CD4-positive, alpha-beta T cell treated with Interleukin-6 for 4 hours (primary cell): ENCODE measurements around the gene NBDY.
"Not testable (repeated sequence)": the region's sequence is repeated elsewhere in the genome, so short reads cannot be mapped to it uniquely, and the experiment has no call there.

ENCODE experiments used
- DNase-seq: peaks from one replicate; pipeline ENCODE4 v3.0.0-alpha.2; 2020; ENCODE audit warnings: mixed read lengths

NBDY gene, protein sequence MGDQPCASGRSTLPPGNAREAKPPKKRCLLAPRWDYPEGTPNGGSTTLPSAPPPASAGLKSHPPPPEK

DNA sequence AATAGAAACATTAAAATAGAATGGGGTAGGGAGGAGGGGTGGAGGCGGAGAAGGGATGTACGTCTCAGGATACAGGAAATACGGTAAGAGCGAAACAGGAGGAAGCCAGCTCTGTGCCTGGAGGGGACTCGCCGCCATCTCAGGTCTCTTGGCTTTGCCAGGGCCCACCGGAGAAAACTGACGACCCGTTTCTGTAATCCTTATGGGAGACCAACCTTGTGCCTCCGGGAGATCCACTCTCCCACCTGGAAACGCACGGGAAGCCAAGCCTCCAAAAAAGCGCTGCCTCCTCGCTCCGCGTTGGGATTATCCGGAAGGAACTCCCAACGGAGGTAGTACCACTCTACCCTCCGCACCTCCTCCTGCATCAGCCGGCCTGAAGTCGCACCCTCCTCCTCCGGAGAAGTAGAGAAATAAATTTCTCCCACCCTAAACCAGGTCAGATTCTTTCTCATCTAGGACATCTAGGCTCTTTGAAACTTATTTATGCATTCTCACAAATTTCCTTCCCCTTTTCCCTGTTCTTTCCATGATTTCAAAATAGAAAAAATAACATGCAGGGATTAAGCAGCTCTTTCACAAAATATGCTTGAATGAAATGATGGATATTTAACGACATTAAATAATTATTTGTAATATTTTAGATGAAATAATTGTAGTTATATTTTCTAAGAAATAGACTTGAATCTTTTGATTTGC is at the start of gene NBDY:
Gene NBDY, plus strand, starts transcription at position 92 of the 699 bp plus-strand sequence. Its CDS starts 111 bp downstream, at position 203.
- peak; percentile 33 for DNase-seq

GRCh38 chrX:56704530-56704929 is 24.5 kb upstream of the NBDY start:
- not testable (repeated sequence) for DNase-seq

GRCh38 chrX:56726605-56727004 is 2.4 kb upstream of the NBDY start:
- DNase-seq = peak; percentile 34

- no peak for DNase-seq
These were observed 1.5 kb upstream of the NBDY start for GRCh38 chrX:56727531-56727930.

DNA sequence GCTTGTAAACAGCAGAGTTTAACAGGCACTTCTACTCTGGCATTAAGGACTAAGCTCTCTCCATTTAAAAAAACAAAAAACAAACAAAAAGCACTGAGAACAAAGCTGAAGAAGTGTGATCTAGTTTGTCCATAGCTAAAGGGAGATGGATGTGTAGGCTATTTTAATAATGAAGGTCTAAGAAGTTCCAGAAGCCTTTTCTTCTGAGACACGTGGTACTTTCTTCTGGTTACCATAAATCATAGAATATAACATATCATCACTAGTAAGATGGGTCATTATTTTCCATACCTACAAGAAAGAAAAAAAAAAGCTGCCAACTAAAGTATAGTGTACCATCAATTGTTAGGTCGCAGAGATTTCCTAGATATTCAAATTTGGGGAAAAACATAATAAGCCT is 722 bp upstream of the NBDY start:
- no peak for DNase-seq

DNA sequence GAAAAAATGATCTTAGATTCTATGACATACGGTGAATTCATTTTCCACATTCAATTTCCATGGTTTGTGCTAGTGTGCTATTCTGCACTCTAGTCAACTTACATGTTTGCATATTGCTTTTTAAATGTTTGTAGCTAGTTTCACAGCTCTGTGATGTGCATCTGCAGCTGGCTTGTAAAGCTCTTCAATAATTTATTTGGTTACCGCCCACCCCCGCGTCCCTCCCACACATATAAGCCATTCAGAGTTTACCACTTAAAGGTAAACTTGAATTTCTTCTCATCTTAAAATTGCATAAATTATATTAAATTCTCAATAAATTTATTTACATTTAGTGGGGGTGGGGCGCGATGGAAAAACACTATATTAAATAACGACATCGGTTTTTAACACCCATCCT is 291 bp upstream of the NBDY start:
- peak; percentile 23 for DNase-seq

DNA sequence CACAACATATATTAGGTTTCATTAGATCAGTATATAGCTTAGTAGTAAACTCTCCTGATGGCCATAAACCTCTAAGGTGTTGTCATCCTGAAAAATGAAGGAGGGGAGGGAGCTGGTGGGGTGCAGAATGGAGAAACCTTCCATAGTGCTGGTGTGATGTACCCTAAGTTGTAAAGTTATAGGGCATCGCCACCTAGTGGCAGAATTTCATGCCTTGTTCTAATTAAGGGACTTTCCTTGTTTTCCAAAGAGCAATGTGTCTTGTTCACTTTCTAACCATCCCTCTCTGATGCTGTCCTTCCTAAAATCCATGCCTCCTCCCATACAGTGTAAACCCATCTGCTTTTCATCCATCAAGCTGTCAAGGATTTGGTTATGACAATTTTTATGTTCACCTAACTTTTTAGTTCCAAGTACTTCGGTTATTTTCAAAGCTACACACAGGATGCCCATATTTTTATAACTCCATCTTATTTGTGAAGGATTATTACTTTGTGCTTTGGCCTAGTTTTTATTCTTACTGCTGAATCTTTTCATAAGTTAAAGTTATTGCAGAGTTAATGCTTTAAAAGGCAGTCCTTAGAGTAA is 4.5 kb downstream of the NBDY start:
- DNase-seq = peak; percentile 69

DNA sequence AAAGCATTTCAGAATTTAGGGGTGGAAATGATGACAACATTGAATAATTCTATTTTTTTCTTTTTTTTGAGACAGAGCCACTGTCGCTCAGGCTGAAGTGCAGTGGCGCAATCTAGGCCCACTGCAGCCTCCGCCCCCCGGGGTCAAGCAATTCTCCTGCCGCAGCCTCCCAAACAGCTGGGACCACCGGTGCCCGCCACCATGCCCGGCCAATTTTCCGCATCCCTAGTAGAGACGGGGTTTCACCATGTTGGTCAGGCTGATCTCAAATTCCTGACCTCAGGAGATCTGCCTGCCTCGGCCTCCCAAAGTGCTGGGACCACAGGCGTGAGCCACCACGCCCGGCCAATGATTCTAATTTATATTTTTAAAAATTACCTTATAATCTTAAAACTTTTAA is 7.2 kb downstream of the NBDY start:
- DNase-seq = no peak

GRCh38 chrX:56738670-56739069 is 9.6 kb downstream of the NBDY start:
- no peak for DNase-seq

DNA sequence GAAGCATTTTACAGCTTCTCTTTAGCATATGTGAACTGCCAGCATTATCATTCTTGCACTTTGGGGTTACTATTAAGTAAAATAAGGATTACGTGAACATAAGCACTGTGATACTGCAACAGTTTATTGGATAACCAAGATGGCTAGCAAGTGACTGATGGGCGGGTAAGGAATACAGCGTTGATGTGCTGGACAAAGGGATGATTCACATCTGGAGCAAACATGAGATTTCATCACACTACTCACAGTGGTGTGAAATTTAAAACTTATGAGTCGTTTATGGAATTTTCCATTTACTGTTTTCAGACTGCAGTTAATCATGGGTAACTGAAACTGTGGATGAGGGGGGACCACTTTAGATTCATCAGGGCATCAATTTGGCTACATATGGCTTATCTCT is 16.0 kb downstream of the NBDY start:
- DNase-seq = no peak

GRCh38 chrX:56746996-56747395 is 18.0 kb downstream of the NBDY start:
- no peak for DNase-seq

GRCh38 chrX:56751071-56751470 is 22.0 kb downstream of the NBDY start:
- DNase-seq = no peak

DNA sequence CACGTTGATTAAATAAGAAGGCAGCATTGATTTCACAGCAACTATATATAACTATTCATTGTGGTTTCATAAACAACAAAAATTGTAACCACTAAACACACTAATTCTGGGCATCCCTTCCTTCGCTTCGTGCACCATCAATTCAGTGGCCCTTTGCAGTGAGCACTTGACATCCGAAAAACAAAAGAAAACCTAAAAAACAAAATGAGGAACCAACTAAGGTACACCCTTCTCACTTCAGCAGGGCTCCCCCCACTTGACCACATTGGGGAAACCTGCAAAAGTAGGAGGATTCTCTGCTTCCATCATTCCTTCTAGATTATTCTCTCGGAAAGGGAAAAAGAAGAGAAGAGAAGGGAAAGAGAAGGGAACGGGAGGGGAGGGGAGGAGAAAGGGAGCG is 28.3 kb downstream of the NBDY start:
- no peak for DNase-seq

DNA sequence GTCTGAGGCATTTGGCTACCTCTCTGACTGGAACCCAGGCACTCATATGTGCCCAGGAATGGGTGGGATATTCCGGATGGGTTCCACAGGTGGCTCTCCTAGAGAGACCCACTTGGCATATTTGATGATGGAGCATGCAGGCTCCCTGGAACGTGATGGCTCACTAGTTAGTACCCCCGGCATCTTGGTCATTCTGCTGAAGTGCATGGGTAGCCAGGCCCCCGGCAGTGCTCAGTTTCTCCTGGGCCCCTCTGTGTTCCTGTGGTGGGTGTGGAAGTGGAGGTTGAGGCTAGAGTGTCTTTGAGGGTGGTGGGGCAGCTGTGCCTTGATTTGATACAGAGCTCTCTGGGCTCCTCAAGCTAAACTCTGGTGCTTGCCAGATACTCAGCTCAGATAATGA is 29.4 kb downstream of the NBDY start:
- DNase-seq = no peak

DNA sequence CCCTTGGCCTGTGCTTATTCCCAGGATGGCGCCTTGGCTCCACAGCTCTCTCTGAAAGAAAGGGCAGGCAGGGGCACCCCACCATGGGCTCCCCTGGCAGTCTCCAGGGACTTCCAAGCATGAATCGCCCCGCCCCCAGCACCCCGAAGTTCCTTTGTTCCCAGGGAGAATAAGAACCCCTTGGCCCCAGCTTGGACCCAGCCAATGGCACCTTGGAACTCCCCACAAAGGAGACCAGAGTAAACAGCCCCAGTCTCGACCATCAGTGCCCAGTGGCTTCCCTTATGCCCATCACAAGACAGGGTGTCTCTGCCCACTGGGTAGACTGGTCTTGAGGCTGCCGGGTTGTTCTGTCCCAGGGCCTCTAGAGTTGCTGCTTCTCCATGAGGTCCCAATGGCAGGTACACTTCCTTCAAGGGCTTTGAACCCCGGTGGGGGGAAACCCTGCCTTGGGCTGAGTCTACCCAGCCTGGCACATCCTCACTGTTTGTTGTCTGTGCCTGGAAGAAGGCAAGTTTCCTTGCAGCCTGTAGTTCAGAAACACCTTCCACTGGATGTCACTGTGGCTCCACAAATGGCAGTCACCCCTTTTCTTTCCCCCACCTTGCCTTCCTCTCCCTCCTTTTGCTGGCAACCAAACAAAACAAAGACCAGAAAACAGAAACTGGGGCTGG is 30.8 kb downstream of the NBDY start:
- peak; percentile 32 for DNase-seq

DNA sequence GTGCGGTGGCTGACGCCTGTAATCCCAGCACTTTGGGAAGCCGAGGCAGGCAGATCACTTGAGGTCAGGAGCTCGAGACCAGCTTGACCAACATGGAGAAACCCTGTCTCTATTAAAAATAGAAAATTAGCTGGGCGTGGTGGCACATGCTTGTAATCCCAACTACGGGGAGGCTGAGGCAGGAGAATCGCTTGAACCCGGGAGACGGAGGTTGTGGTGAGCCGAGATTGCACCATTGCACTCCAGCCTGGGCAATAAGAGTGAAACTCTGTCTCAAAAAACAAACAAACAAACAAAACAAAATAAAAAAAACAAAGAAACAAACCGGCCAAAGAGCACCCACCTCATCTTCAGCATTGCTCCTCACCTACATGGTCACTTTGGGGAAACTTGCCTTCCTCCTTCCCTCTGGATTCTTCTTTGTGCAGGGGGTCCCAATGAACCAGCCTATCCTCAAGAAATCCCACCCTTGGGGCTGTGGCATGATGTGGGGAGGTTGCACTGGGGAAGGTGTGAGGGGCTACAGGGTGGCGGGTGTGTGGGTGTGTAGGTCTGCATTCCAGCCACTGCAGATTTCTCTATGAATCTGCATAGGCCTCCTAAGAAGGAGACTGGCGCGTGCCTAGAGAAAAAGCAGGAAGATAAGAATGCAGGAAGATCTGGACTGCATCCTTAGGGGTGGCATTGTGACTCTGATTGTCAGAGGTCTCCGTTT is 31.5 kb downstream of the NBDY start:
- DNase-seq = not testable (repeated sequence)

DNA sequence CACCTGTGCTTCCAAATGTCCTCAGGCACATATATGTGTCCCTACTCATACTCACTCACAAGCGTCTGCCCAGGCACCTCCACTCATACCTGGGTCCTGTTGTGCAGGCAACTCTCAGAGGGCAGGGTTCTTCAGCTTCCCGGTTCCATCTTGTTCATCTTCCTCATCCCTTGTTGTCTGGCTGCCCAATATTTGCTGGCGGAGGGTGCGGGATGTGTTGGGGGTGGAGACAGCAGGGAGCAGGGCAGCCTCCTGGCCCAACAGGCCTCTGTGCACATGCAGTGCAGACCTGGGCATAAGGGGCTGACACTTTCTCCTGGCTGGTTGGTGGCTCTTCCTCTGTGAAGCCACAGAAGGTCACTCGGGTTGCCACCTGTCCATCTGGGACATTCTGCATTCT is 32.1 kb downstream of the NBDY start:
- DNase-seq = no peak

GRCh38 chrX:56762220-56762619 is 33.2 kb downstream of the NBDY start:
- DNase-seq = no peak

- no peak for DNase-seq
These were observed 33.9 kb downstream of the NBDY start for GRCh38 chrX:56762707-56763555.

GRCh38 chrX:56763556-56764152 is 34.6 kb downstream of the NBDY start:
- DNase-seq = peak; percentile 86

DNA sequence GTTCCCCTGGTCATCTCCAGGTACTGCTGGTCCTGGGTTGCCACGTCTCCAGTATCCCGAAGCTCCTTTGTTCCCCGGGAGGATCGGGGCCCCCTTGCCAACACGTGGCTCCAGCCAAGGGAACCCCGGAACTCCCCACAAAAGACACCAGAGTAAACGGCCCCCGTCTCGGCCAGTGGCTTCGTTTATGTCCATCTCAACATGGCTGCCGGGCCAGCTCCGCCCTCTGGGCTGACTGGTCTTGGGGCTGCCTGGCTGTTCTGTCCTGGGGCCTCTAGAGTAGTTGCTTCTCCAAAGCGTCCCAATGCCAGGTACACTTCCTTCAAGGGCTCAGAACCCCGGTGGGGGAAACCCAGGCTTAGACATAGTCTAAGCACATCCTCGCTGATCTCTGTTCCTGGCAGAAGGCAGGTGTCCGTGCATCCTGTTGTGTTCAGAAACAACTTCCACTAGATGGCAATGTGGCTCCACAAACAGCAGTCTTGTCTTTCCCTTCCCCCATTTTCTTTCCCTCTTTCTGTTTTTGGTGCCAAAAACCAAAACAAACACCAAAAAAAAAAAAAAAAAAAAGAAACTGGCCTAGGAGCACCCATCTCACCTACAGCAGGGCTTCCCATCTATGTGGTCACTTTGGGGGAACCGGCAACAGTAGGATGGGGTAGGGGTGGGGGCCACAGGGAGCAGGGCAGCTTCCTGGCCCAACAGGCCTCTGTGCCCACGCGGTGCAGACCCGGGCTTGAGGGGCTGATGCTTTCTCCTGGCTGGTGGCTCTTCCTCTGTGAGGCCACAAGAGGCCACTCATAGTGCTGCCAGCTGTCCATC is 35.3 kb downstream of the NBDY start:
- DNase-seq = peak; percentile 87
